ENCODE measurements around the gene SLC16A8. TPM values are rescaled to one million over a fixed set of nuclear protein-coding genes. Genes with fewer than 3 reads are reported as not detected.

Gene SLC16A8
- total RNA-seq, 4 donors from 2014 or later = 1.4 TPM; not detected in 3

- no peaks in the 10 kb centered on the region for H3K27me3 ChIP-seq
- H3K4me1 ChIP-seq = no peaks in the 10 kb centered on the region
- H3K9me3 ChIP-seq = no peaks in the 10 kb centered on the region
- TF ChIP-seq POLR2A (IDR thresholded peaks at IDR 0.05) (peak in 1 of 2 donors; percentile 12), CTCF (IDR thresholded peaks at IDR 0.05) (peak; percentile 82 to 96 (median 89))
- DNase-seq = peak; percentile 74 to 76
- no peaks in the 10 kb centered on the region for H3K36me3 ChIP-seq
- no peak overlapping the region for H3K4me3 ChIP-seq
- intact Hi-C loops (cut with DNase I; ENCODE audit: low total_unique reads) = no loop called here
- no peak overlapping the region for H3K27ac ChIP-seq
These were observed 31.8 kb downstream of the SLC16A8 start for GRCh38 chr22:38051900-38052862.

GRCh38 chr22:38051261-38051660, 32.7 kb downstream of the SLC16A8 start:
- H3K9me3 ChIP-seq = no peaks in the 10 kb centered on the region
- H3K27ac ChIP-seq = no peak overlapping the region
- no peaks in the 10 kb centered on the region for H3K4me1 ChIP-seq
- intact Hi-C loops (cut with DNase I; ENCODE audit: low total_unique reads) = no loop called here
- DNase-seq = no peak
- TF ChIP-seq CTCF (IDR thresholded peaks at IDR 0.05) (no peak), POLR2A (IDR thresholded peaks at IDR 0.05) (no peak)
- H3K4me3 ChIP-seq = no peak overlapping the region
- H3K36me3 ChIP-seq = no peaks in the 10 kb centered on the region
- no peaks in the 10 kb centered on the region for H3K27me3 ChIP-seq

GRCh38 chr22:38050720-38051119, 33.3 kb downstream of the SLC16A8 start:
- intact Hi-C loops (cut with DNase I; ENCODE audit: low total_unique reads) = no loop called here
- no peaks in the 10 kb centered on the region for H3K27me3 ChIP-seq
- H3K9me3 ChIP-seq = no peaks in the 10 kb centered on the region
- no peak overlapping the region for H3K27ac ChIP-seq
- H3K4me3 ChIP-seq = no peak overlapping the region
- no peaks in the 10 kb centered on the region for H3K36me3 ChIP-seq
- TF ChIP-seq CTCF (IDR thresholded peaks at IDR 0.05) (no peak), POLR2A (IDR thresholded peaks at IDR 0.05) (no peak)
- DNase-seq = no peak
- H3K4me1 ChIP-seq = no peaks in the 10 kb centered on the region

GRCh38 chr22:38049812-38050619, 34.0 kb downstream of the SLC16A8 start:
- Histone ChIP-seq H3K9me3 (no peaks in the 10 kb centered on the region), H3K4me1 (no peaks in the 10 kb centered on the region), H3K27me3 (no peaks in the 10 kb centered on the region), H3K4me3 (no peak overlapping the region), H3K27ac (no peak overlapping the region), H3K36me3 (no peaks in the 10 kb centered on the region)
- intact Hi-C loops (cut with DNase I; ENCODE audit: low total_unique reads) = no loop called here
- no peak for DNase-seq
- TF ChIP-seq CTCF (IDR thresholded peaks at IDR 0.05) = no peak
- no peak for TF ChIP-seq POLR2A (IDR thresholded peaks at IDR 0.05)

All from uterus (tissue), 4 donors.